Hepatocyte (in vitro differentiated cells): Measurements from ENCODE around the gene SYCN.

ENCODE experiments used
- CTCF ChIP-seq: fragments of 200-600 bp; sonication (generic); IDR thresholded peaks from 2 replicates; pipeline ENCODE4 v1.5.1; 2016; ENCODE audit warnings: antibody characterized with exemption, mild to moderate bottlenecking; ENCODE audit not compliant: poor library complexity
- EZH2 ChIP-seq: fragments of 200-600 bp; sonication (generic); IDR thresholded peaks from 2 replicates; pipeline ENCODE4 v1.6.1; 2016; ENCODE audit warnings: antibody characterized with exemption, mild to moderate bottlenecking, borderline replicate concordance
- EZH2phosphoT487 ChIP-seq: fragments of 200-600 bp; sonication (generic); IDR thresholded peaks from one replicate; pipeline ENCODE4 v1.6.1; 2018; ENCODE audit warnings: antibody characterized with exemption, mild to moderate bottlenecking, low read depth, moderate library complexity; ENCODE audit not compliant: unreplicated experiment, severe bottlenecking

GRCh38 chr19:39246951-39247669 lies 43.0 kb upstream of the SYCN start:
- TF ChIP-seq CTCF (no peak), EZH2 (no peak), EZH2phosphoT487 (no peak)
